PC-3 (cell line): ENCODE data around the gene N4BP2L2. TPM values are rescaled to one million over a fixed set of nuclear protein-coding genes. Genes with fewer than 3 reads are reported as not detected.
A peak's percentile ranks its signal among the peaks of the same experiment; 100 is the strongest.
"Not testable (repeated sequence)": the region's sequence is repeated elsewhere in the genome, so short reads cannot be mapped to it uniquely, and the experiment has no call there.

Experiments
- ATAC-seq: fragments of 200-7000 bp; cut with Tn5 transposase; 2 replicates; pipeline ENCODE4 v1.9.1; 2020; ENCODE audit warnings: mild to moderate bottlenecking, moderate library complexity
- BruUV-seq: library from RNA; stranded (reverse); fragments of 400-500 nt; replicated peaks from 2 replicates; lab custom pipeline; 2021; lab: Mats Ljungman, UMichigan
- CTCF ChIA-PET: fragments of 300-600 bp; sonication (Branson Sonifier 250); formaldehyde crosslinking; loops from one replicate; lab custom pipeline; 2022; ENCODE audit warnings: antibody characterized with exemption; lab: Charles Lee
- POLR2A ChIA-PET: fragments of 300-600 bp; sonication (Branson Sonifier 250); formaldehyde crosslinking; loops from one replicate; lab custom pipeline; 2022; ENCODE audit warnings: antibody characterized with exemption; ENCODE audit not compliant: unreplicated experiment; lab: Charles Lee
- DNase-seq: peaks from one replicate; pipeline ENCODE4 v3.0.0-alpha.2; 2015
- H2AFZ ChIP-seq: fragments of 300-600 bp; sonication (generic); 2 replicates; pipeline ENCODE4 v1.6.0; 2016; ENCODE audit warnings: antibody characterized with exemption, low read length
- H3F3A ChIP-seq: fragments of 300-600 bp; sonication (generic); one replicate; pipeline ENCODE4 v1.6.0; 2017; ENCODE audit warnings: antibody characterized with exemption, low read length, control low read depth, mild to moderate bottlenecking; ENCODE audit not compliant: unreplicated experiment
- H3K27ac ChIP-seq: fragments of 300-600 bp; sonication (generic); 2 replicates; pipeline ENCODE4 v1.5.1; 2016; ENCODE audit warnings: mild to moderate bottlenecking, low read length
- H3K27me3 ChIP-seq: fragments of 300-600 bp; sonication (generic); 2 replicates; pipeline ENCODE4 v1.6.1; 2016; ENCODE audit warnings: low read length, mixed read lengths
- H3K36me3 ChIP-seq: fragments of 300-600 bp; sonication (generic); 2 replicates; pipeline ENCODE4 v1.6.1; 2016; ENCODE audit warnings: low read depth, mixed run types, low read length, mixed read lengths
- H3K4me1 ChIP-seq: fragments of 300-600 bp; sonication (generic); 2 replicates; pipeline ENCODE4 v1.5.1; 2016; ENCODE audit warnings: low read length; ENCODE audit not compliant: insufficient read depth
- H3K4me2 ChIP-seq: fragments of 300-600 bp; sonication (generic); 2 replicates; pipeline ENCODE4 v1.6.0; 2016; ENCODE audit warnings: low read length
- H3K4me3 ChIP-seq: fragments of 300-600 bp; sonication (generic); 2 replicates; pipeline ENCODE4 v1.5.1; 2016; ENCODE audit warnings: mild to moderate bottlenecking, low read length, mixed read lengths
- H3K79me2 ChIP-seq: fragments of 300-600 bp; sonication (generic); 2 replicates; pipeline ENCODE4 v1.6.1; 2017; ENCODE audit warnings: low read length, mixed read lengths
- H3K9ac ChIP-seq: fragments of 300-600 bp; sonication (generic); 2 replicates; pipeline ENCODE4 v1.6.0; 2016; ENCODE audit warnings: mild to moderate bottlenecking, low read length
- H3K9me2 ChIP-seq: fragments of 300-600 bp; sonication (generic); replicated peaks from 2 replicates; pipeline ENCODE4 v1.6.1; 2016; ENCODE audit warnings: mixed run types, low read length, mixed read lengths
- H3K9me3 ChIP-seq: fragments of 300-600 bp; sonication (generic); 2 replicates; pipeline ENCODE4 v1.6.1; 2016; ENCODE audit warnings: low read length, mixed read lengths
- H4K20me1 ChIP-seq: fragments of 300-600 bp; sonication (generic); 2 replicates; pipeline ENCODE4 v1.6.1; 2016; ENCODE audit warnings: low read length, mixed read lengths
- CTCF ChIP-seq: fragments of 300-600 bp; sonication (generic); conservative IDR thresholded peaks from 2 replicates; pipeline ENCODE4 v1.5.1; 2017; ENCODE audit warnings: antibody characterized with exemption, low read depth, mild to moderate bottlenecking, low read length
- EZH2 ChIP-seq: fragments of 300-600 bp; sonication (generic); IDR thresholded peaks from one replicate; pipeline ENCODE4 v1.6.1; 2017; ENCODE audit warnings: antibody characterized with exemption, mild to moderate bottlenecking, low read length; ENCODE audit not compliant: unreplicated experiment
- EZH2phosphoT487 ChIP-seq: fragments of 300-600 bp; sonication (generic); IDR thresholded peaks from 2 replicates; pipeline ENCODE4 v1.6.1; 2018; ENCODE audit warnings: mild to moderate bottlenecking, antibody characterized with exemption, low read length, borderline replicate concordance
- intact Hi-C: fragments of 100-400 bp; cut with micrococcal nuclease; formaldehyde crosslinking; loops from 2 replicates; pipeline ENCODE4 v1.9.0; 2023
- total RNA-seq: library from RNA; depleted of rRNA; stranded (reverse); fragments of >200 nt; gene quantifications from 2 replicates; pipeline ENCODE4 v1.2.3, GENCODE V29; 2014

N4BP2L2 gene
- total RNA-seq, 1 experiment from 2014 or later = 51.4 TPM

GRCh38 chr13:32581177-32581786 is 42.7 kb upstream of the N4BP2L2 start:
- Histone ChIP-seq H3F3A (no peaks in the 10 kb centered on the region), H3K4me2 (no peak overlapping the region), H3K4me3 (no peak overlapping the region), H3K36me3 (no peaks in the 10 kb centered on the region), H2AFZ (no peak overlapping the region), H3K9me3 (no peaks in the 10 kb centered on the region), H3K4me1 (peaks cover 4% of the 10 kb centered on the region; the same call in 1 of the 2 replicates), H3K79me2 (no peaks in the 10 kb centered on the region), H3K27me3 (no peaks in the 10 kb centered on the region), H3K9ac (no peak overlapping the region), H3K27ac (no peak overlapping the region), H4K20me1 (no peaks in the 10 kb centered on the region), H3K9me2 (no peaks in the 10 kb centered on the region)
- DNase-seq (peak; percentile 44), ATAC-seq (no peak)
- no peak for TF ChIP-seq EZH2phosphoT487
- peak; percentile 68 for TF ChIP-seq CTCF
- CTCF ChIA-PET = interaction anchor here (0.6 to 1.0 kb wide), 4 partner anchors 110 to 671 kb away, joined by 3 to 7 read pairs (median 4); no protein-coding TSS in a partner anchor
- intact Hi-C loops = loop anchor here (1.0 to 10.0 kb wide), 4 partner anchors 203 to 1144 kb away; partner anchors contain the start of gene STARD13
- POLR2A ChIA-PET = interaction anchor here (0.6 to 0.7 kb wide), 2 partner anchors 53 to 362 kb away, joined by 4 read pairs; no protein-coding TSS in a partner anchor
- BruUV-seq = no TSS peak

DNA sequence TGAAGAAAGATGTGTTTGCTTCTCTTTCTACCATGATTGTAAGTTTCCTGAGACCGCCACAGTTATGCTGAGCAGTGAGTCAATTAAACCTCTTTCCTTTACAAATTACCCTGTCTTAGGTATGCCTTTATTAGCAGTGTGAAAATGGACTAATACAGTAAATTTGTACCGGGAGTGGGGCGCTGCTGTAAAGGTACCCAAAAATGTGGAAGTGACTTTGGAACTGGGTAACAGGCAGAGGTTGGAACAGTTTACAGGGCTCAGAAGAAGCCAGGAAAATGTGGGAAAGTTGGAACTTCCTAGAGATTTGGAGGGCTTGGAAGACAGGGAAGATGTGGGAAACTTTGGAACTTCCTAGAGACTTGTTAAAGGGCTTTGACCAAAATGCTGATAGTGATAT is 38.4 kb upstream of the N4BP2L2 start:
- no peak overlapping the region for H3K9ac ChIP-seq
- no peaks in the 10 kb centered on the region for H3K79me2 ChIP-seq
- H3K27me3 ChIP-seq = no peaks in the 10 kb centered on the region
- H3K27ac ChIP-seq = no peak overlapping the region
- H4K20me1 ChIP-seq = no peaks in the 10 kb centered on the region
- no peak overlapping the region for H2AFZ ChIP-seq
- POLR2A ChIA-PET = no interaction called here
- no peaks in the 10 kb centered on the region for H3F3A ChIP-seq
- no peak overlapping the region for H3K4me3 ChIP-seq
- no peaks in the 10 kb centered on the region for H3K9me3 ChIP-seq
- no peaks in the 10 kb centered on the region for H3K4me1 ChIP-seq
- no TSS peak for BruUV-seq
- TF ChIP-seq CTCF (no peak), EZH2 (no peak), EZH2phosphoT487 (no peak)
- no peak overlapping the region for H3K4me2 ChIP-seq
- CTCF ChIA-PET = no interaction called here
- no peak for DNase-seq
- H3K9me2 ChIP-seq = no peaks in the 10 kb centered on the region
- no peaks in the 10 kb centered on the region for H3K36me3 ChIP-seq
- ATAC-seq = no peak
- intact Hi-C loops = no loop called here

DNA sequence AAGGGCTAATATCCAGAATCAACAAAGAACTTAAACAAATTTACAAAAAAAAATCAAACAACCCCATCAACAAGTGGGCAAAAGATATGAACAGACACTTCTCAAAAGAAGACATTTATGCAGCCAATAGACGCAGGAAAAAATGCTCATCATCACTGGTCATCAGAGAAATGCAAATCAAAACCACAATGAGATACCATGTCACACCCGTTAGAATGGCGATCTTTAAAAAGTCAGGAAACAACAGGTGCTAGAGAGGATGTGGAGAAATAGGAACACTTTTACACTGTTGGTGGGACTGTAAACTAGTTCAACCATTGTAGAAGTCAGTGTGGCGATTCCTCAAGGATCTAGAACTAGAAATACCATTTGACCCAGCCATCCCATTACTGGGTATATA is 37.1 kb upstream of the N4BP2L2 start:
- POLR2A ChIA-PET, H3K4me1 ChIP-seq, H3K9me2 ChIP-seq, BruUV-seq, H4K20me1 ChIP-seq, H3K9ac ChIP-seq, H3K36me3 ChIP-seq, H2AFZ ChIP-seq, H3K9me3 ChIP-seq, H3K27ac ChIP-seq, H3F3A ChIP-seq, ATAC-seq, H3K27me3 ChIP-seq, H3K4me2 ChIP-seq, DNase-seq, intact Hi-C loops, CTCF ChIA-PET, H3K4me3 ChIP-seq, H3K79me2 ChIP-seq: not testable (repeated sequence)

- H4K20me1 ChIP-seq, H3F3A ChIP-seq, H3K36me3 ChIP-seq, H3K9ac ChIP-seq, H3K4me1 ChIP-seq, BruUV-seq, POLR2A ChIA-PET, H3K4me3 ChIP-seq, H3K9me2 ChIP-seq, H3K79me2 ChIP-seq, H3K27me3 ChIP-seq, H3K9me3 ChIP-seq, intact Hi-C loops, H3K27ac ChIP-seq, DNase-seq, H2AFZ ChIP-seq, CTCF ChIA-PET, ATAC-seq, H3K4me2 ChIP-seq: not testable (repeated sequence)
Measured at GRCh38 chr13:32560842-32561241, 22.2 kb upstream of the N4BP2L2 start.
